ENCODE results near the gene SLC35A3.

DNA sequence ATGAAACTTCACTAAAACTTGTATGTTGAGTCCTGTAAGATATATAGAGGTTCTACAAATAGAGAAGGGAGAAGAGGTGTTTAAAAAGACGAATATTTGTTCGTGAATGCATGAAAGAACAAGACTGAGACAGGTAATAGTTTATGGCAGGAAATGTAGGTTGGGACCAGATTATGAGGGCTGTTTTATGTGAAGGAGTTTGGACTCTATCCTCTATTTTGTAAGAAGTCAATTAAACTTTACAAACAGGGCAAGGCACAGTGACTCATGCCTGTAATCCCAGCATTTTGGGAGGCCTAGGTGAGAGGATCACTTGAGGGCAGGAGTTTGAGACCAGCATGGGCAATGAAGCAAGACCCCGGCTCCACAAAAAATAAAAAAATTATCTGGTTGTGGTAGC is 5.7 kb downstream of the SLC35A3 start:
- TF ChIP-seq, protein P1, sequence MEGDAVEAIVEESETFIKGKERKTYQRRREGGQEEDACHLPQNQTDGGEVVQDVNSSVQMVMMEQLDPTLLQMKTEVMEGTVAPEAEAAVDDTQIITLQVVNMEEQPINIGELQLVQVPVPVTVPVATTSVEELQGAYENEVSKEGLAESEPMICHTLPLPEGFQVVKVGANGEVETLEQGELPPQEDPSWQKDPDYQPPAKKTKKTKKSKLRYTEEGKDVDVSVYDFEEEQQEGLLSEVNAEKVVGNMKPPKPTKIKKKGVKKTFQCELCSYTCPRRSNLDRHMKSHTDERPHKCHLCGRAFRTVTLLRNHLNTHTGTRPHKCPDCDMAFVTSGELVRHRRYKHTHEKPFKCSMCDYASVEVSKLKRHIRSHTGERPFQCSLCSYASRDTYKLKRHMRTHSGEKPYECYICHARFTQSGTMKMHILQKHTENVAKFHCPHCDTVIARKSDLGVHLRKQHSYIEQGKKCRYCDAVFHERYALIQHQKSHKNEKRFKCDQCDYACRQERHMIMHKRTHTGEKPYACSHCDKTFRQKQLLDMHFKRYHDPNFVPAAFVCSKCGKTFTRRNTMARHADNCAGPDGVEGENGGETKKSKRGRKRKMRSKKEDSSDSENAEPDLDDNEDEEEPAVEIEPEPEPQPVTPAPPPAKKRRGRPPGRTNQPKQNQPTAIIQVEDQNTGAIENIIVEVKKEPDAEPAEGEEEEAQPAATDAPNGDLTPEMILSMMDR (IDR thresholded peaks at IDR 0.05 in 4 of 5, conservative IDR thresholded peaks at IDR 0.05 in 1 of 5), result no peak
- TF ChIP-seq POLR2A (IDR thresholded peaks at IDR 0.05), result no peak

All from gastrocnemius medialis (tissue), 4 donors.